CD4-positive, alpha-beta memory T cell (primary cell): ENCODE data around the gene EZH2. TPM values are rescaled to one million over a fixed set of nuclear protein-coding genes. Genes with fewer than 3 reads are reported as not detected.

ENCODE experiments used
- CTCF ChIA-PET: fragments of 350-600 bp; sonication (Branson Sonifier 250); formaldehyde crosslinking; loops from one replicate; lab custom pipeline; 2021; ENCODE audit warnings: inconsistent platforms; ENCODE audit not compliant: partially characterized antibody; lab: Charles Lee
- POLR2A ChIA-PET: fragments of 350-600 bp; sonication (Branson Sonifier 250); formaldehyde crosslinking; loops from one replicate; lab custom pipeline; 2021; ENCODE audit not compliant: partially characterized antibody; lab: Charles Lee
- DNase-seq, 5 donors: peaks; one replicate each; pipeline versions ENCODE4 v3.0.0 to v3.0.0-alpha.2; 2020 to 2022; ENCODE audit warnings: mixed read lengths in 1 of 5
- H3K27ac ChIP-seq: one replicate; pipeline ENCODE4 v1.7.0; 2013; ENCODE audit warnings: low read depth, low read length
- H3K27me3 ChIP-seq: 2 replicates; pipeline ENCODE4 v1.7.0; 2013; ENCODE audit warnings: mild to moderate bottlenecking, low read length, moderate library complexity; ENCODE audit not compliant: insufficient read depth
- H3K36me3 ChIP-seq: 2 replicates; pipeline ENCODE4 v1.7.0; 2013; ENCODE audit warnings: mild to moderate bottlenecking, low read length, moderate library complexity; ENCODE audit not compliant: insufficient read depth
- H3K4me1 ChIP-seq: 2 replicates; pipeline ENCODE4 v1.7.0; 2013; ENCODE audit warnings: mild to moderate bottlenecking, low read length, moderate library complexity; ENCODE audit not compliant: insufficient read depth
- H3K4me3 ChIP-seq, 2 donors: one replicate each; pipeline ENCODE4 v1.7.0; 2013; ENCODE audit warnings: low read length in 2 of 2, mild to moderate bottlenecking in 1 of 2
- H3K9me3 ChIP-seq, 2 donors: one replicate each; pipeline ENCODE4 v1.7.0; 2013; ENCODE audit warnings: low read length in 2 of 2, control low read depth in 1 of 2; ENCODE audit not compliant: control insufficient read depth in 1 of 2
- H3K27ac Mint-ChIP-seq, 7 donors: one replicate each; pipeline ENCODE4 v1.8.0; 2020 to 2021; ENCODE audit warnings: mixed read lengths in 7 of 7, mild to moderate bottlenecking in 6 of 7, inconsistent platforms in 3 of 7, moderate library complexity in 3 of 7
- H3K27me3 Mint-ChIP-seq, 2 donors: one replicate each; pipeline ENCODE4 v1.8.0; 2020 to 2021; ENCODE audit warnings: mixed read lengths in 2 of 2
- H3K36me3 Mint-ChIP-seq, 2 donors: one replicate each; pipeline ENCODE4 v1.8.0; 2020 to 2021; ENCODE audit warnings: mixed read lengths in 2 of 2, inconsistent platforms in 1 of 2, mild to moderate bottlenecking in 1 of 2
- H3K4me1 Mint-ChIP-seq, 4 donors: one replicate each; pipeline ENCODE4 v1.8.0; 2020 to 2021; ENCODE audit warnings: mixed read lengths in 4 of 4, mild to moderate bottlenecking in 1 of 4
- H3K4me3 Mint-ChIP-seq, 8 donors: one replicate each; pipeline ENCODE4 v1.8.0; 2020 to 2021; ENCODE audit warnings: mixed read lengths in 8 of 8, mild to moderate bottlenecking in 7 of 8, moderate library complexity in 6 of 8, inconsistent platforms in 3 of 8
- H3K9me3 Mint-ChIP-seq, 8 donors: one replicate each; pipeline ENCODE4 v1.8.0; 2020 to 2021; ENCODE audit warnings: mixed read lengths in 8 of 8, mild to moderate bottlenecking in 5 of 8, inconsistent platforms in 3 of 8, moderate library complexity in 1 of 8
- intact Hi-C: fragments of 100-400 bp; cut with micrococcal nuclease; formaldehyde crosslinking; loops from one replicate; pipeline ENCODE4 v1.15.1; 2023
- polyA plus RNA-seq, 2 donors: library from polyadenylated mRNA; unstranded; fragments of 300-500 nt; fragmentation: Illumina TruSeq; gene quantifications; one replicate each; pipeline ENCODE4 v1.2.3, GENCODE V29; 2021
- total RNA-seq, 2 experiments: library from RNA; stranded (reverse); gene quantifications; one replicate each; pipeline ENCODE4 v1.2.3, GENCODE V29; 2021

Gene EZH2
- total and polyA plus RNA-seq, 4 experiments from 2014 or later: 4.3 to 11.3 (median 7.5) TPM

DNA sequence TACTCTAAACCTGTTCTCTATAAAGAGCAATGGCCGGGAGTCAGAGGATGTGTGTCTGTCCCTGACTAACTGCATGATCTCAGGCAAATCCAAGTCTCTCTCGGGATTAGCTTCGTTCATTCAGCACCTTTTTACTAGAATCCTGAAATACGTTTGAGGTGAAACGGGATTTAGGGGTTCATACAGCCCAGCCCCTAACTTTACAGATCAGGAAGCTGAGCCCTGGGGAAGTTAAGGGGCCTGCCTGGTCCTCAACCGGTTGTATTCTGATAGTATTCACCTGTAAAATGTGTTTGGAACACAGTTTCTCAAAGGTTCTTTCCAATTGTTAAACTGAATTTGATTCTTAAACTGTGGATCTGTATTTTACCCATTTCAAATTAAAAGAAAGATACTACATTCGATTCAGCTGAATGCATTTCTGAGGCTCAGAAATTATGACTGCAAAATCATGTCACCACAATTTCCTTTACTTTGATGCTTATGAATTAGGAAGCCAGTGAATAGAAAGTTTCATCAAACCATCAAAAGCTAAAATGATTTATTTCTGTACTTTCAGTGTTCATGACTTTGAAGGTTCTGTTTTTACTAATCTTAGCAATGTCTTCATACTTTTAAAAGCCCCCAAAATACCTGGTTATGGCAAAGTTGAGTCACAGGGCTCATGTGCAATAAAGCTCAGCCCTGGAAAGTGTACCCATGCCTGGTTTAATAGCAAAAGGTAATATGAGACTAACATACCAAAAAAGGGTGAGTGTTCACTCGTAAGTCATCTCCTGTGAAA, 28.9 kb upstream of the EZH2 start:
- Mint-ChIP-seq H3K36me3 (no peaks in the 10 kb centered on the region), H3K4me3 (peak overlapping the region; percentile 37 to 85 (median 80)), H3K27ac (peak overlapping the region; percentile 63 to 96 (median 90)), H3K27me3 (no peaks in the 10 kb centered on the region), H3K4me1 (peaks cover 38 to 58% (median 48%) of the 10 kb centered on the region in 4 donors), H3K9me3 (peaks cover 0 to 1% (median 0%) of the 10 kb centered on the region in 8 donors)
- peak overlapping the region; percentile 56 for H3K27ac ChIP-seq
- peak overlapping the region; percentile 31 to 32 for H3K4me3 ChIP-seq
- peaks cover 52% of the 10 kb centered on the region for H3K4me1 ChIP-seq
- ChIA-PET POLR2A (interaction anchor here (0.5 to 3.5 kb wide), 9 partner anchors 9 to 213 kb away, joined by 3 to 39 read pairs (median 3); partner anchors contain the start of gene EZH2), CTCF (interaction anchor here (0.9 to 2.5 kb wide), 4 partner anchors 28 to 338 kb away, joined by 4 to 7 read pairs (median 6); no protein-coding TSS in a partner anchor)
- intact Hi-C loops: loop anchor here (1.0 kb wide), 2 partner anchors 28 to 29 kb away; partner anchors contain the start of gene EZH2
- no peaks in the 10 kb centered on the region for H3K9me3 ChIP-seq
- H3K27me3 ChIP-seq: no peaks in the 10 kb centered on the region
- H3K36me3 ChIP-seq: no peaks in the 10 kb centered on the region
- peak; percentile 31 to 57 (median 38) for DNase-seq

GRCh38 chr7:148912151-148912550, 28.1 kb upstream of the EZH2 start:
- DNase-seq: no peak
- Mint-ChIP-seq H3K36me3 (no peaks in the 10 kb centered on the region), H3K27ac (peak overlapping the region; percentile 63 to 96 (median 90)), H3K9me3 (peaks cover 0 to 1% (median 0%) of the 10 kb centered on the region in 8 donors), H3K4me3 (peak overlapping the region in 6 of 8 donors; percentile 37 to 85 (median 82)), H3K4me1 (peaks cover 38 to 58% (median 48%) of the 10 kb centered on the region in 4 donors), H3K27me3 (no peaks in the 10 kb centered on the region)
- no peak overlapping the region for H3K27ac ChIP-seq
- H3K27me3 ChIP-seq: no peaks in the 10 kb centered on the region
- no peak overlapping the region for H3K4me3 ChIP-seq
- CTCF ChIA-PET: interaction anchor here (0.6 to 1.4 kb wide), 3 partner anchors 51 to 337 kb away, joined by 3 to 7 read pairs (median 5); no protein-coding TSS in a partner anchor
- intact Hi-C loops: no loop called here
- POLR2A ChIA-PET: interaction anchor here (0.5 to 3.5 kb wide), 8 partner anchors 9 to 201 kb away, joined by 3 to 39 read pairs (median 4); partner anchors contain the start of gene EZH2
- no peaks in the 10 kb centered on the region for H3K9me3 ChIP-seq
- H3K4me1 ChIP-seq: peaks cover 52% of the 10 kb centered on the region
- H3K36me3 ChIP-seq: no peaks in the 10 kb centered on the region

GRCh38 chr7:148911626-148912025, 27.5 kb upstream of the EZH2 start:
- Histone ChIP-seq H3K27ac (no peak overlapping the region), H3K9me3 (no peaks in the 10 kb centered on the region), H3K4me1 (peaks cover 50% of the 10 kb centered on the region), H3K4me3 (no peak overlapping the region), H3K27me3 (no peaks in the 10 kb centered on the region), H3K36me3 (no peaks in the 10 kb centered on the region)
- ChIA-PET POLR2A (interaction anchor here (0.7 to 1.4 kb wide), 5 partner anchors 24 to 73 kb away, joined by 3 to 6 read pairs (median 4); no protein-coding TSS in a partner anchor), CTCF (interaction anchor here (0.7 to 1.4 kb wide), 3 partner anchors 56 to 337 kb away, joined by 3 to 5 read pairs (median 3); no protein-coding TSS in a partner anchor)
- Mint-ChIP-seq H3K4me1 (peaks cover 38 to 58% (median 47%) of the 10 kb centered on the region in 4 donors), H3K9me3 (peaks cover 0 to 1% (median 0%) of the 10 kb centered on the region in 8 donors), H3K4me3 (peak overlapping the region in 2 of 8 donors; percentile 83 to 85), H3K27me3 (no peaks in the 10 kb centered on the region), H3K27ac (peak overlapping the region in 5 of 7 donors; percentile 19 to 96 (median 57)), H3K36me3 (no peaks in the 10 kb centered on the region)
- no peak for DNase-seq
- intact Hi-C loops: no loop called here

- Histone ChIP-seq H3K36me3 (no peaks in the 10 kb centered on the region), H3K4me1 (peaks cover 32% of the 10 kb centered on the region), H3K27me3 (no peaks in the 10 kb centered on the region), H3K9me3 (no peaks in the 10 kb centered on the region), H3K27ac (no peak overlapping the region), H3K4me3 (no peak overlapping the region)
- ChIA-PET CTCF (interaction anchor here (1.3 kb wide), 1 partner anchor 22 kb away, joined by 3 read pairs; no protein-coding TSS in a partner anchor), POLR2A (no interaction called here)
- Mint-ChIP-seq H3K4me1 (peaks cover 28 to 42% (median 34%) of the 10 kb centered on the region in 4 donors), H3K9me3 (peaks cover 0 to 1% (median 0%) of the 10 kb centered on the region in 8 donors), H3K27ac (peak overlapping the region in 1 of 7 donors; percentile 63), H3K36me3 (no peaks in the 10 kb centered on the region), H3K4me3 (no peak overlapping the region), H3K27me3 (no peaks in the 10 kb centered on the region)
- intact Hi-C loops: no loop called here
- DNase-seq: no peak
Observed at GRCh38 chr7:148909568-148909967, 25.5 kb upstream of the EZH2 start.

DNA sequence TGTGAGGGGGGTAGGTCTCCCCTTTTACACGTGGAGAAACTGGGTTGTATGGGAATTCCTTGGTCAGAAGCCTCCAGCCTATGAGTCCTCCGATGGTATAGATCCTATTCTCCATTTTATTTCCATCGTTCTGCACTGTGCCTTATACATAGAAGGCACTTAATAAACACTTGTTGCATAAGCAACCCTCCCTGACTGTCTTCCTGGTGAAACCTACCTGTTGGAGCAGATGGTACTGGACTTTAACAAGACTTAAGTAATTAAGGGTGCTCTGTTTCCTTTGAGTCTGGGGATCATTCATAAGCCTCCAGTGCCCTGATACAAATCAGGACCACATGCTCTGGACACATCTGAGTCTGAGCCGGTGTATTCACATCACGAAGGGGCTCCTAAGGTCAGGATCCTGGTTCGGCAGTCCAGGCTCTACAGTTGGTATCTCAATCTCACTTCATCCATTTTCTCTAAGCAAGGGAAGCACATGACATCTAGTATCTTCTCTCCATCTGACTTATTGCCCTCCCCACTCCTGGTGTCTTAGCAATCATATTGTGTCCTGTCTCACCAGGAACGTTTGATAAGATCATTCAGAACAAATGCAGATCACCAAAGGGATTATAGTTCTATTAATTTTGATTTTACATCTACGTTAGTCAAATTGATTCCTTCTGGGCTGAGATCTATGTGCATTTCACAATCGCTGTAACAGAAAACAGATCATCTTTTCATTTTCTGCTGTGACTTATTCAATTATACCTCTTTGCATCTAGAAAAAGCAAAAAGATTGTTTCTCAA, 22.8 kb upstream of the EZH2 start:
- CTCF ChIA-PET: no interaction called here
- no peaks in the 10 kb centered on the region for H3K27me3 Mint-ChIP-seq

DNA sequence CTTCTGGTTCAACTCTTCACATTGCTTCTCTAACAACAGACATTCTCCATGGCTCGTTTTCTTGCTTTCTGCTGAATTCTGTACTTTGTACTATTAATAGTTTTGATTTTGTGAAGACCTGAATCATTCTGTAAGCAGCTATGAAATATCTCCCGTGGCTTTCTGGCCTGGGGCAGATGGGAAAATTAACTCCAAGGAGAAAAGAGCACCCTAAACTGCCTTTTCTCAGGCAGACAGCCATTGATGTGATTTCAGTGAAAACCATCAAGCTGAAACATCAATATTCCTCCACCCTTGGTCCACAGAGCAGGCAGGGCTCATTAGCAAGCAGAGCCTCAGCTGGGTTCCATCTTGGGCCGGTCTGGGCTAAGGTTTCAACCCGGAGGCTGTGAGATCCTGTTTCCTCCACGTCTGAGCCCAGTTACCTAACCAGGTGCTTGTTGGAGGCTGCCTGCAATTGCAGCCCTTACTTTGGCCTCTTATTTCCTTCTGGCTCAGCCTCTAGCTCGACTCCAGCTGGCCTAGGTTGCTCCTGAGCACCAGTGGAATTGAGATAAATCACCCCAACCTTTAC, 21.1 kb upstream of the EZH2 start:
- peaks cover 0 to 5% (median 1%) of the 10 kb centered on the region in 4 donors for H3K4me1 Mint-ChIP-seq
- no peaks in the 10 kb centered on the region for H3K9me3 Mint-ChIP-seq
- ChIA-PET POLR2A (no interaction called here), CTCF (no interaction called here)
- no peak overlapping the region for H3K4me3 Mint-ChIP-seq
- Histone ChIP-seq H3K4me1 (no peaks in the 10 kb centered on the region), H3K9me3 (no peaks in the 10 kb centered on the region), H3K27ac (no peak overlapping the region), H3K27me3 (no peaks in the 10 kb centered on the region), H3K4me3 (no peak overlapping the region), H3K36me3 (no peaks in the 10 kb centered on the region)
- no peaks in the 10 kb centered on the region for H3K27me3 Mint-ChIP-seq
- no peak for DNase-seq
- H3K36me3 Mint-ChIP-seq: no peaks in the 10 kb centered on the region
- H3K27ac Mint-ChIP-seq: no peak overlapping the region
- intact Hi-C loops: no loop called here

More for the DNA sequence above, 22.8 kb upstream of the EZH2 start:
- intact Hi-C loops: no loop called here
- Histone ChIP-seq H3K9me3 (no peaks in the 10 kb centered on the region), H3K4me3 (no peak overlapping the region), H3K27me3 (no peaks in the 10 kb centered on the region), H3K36me3 (no peaks in the 10 kb centered on the region), H3K4me1 (peaks cover 7% of the 10 kb centered on the region), H3K27ac (no peak overlapping the region)
- DNase-seq: no peak
- Mint-ChIP-seq H3K9me3 (no peaks in the 10 kb centered on the region), H3K27ac (no peak overlapping the region), H3K4me1 (peaks cover 3 to 16% (median 8%) of the 10 kb centered on the region in 4 donors), H3K4me3 (no peak overlapping the region), H3K36me3 (no peaks in the 10 kb centered on the region)
- POLR2A ChIA-PET: no interaction called here
